Progenitor cell of endocrine pancreas (in vitro differentiated cells): ENCODE measurements around the gene KBTBD3. TPM values are rescaled to one million over a fixed set of nuclear protein-coding genes. Genes with fewer than 3 reads are reported as not detected.

Experiments used
- DNase-seq: peaks from one replicate; pipeline ENCODE4 v3.0.0; 2021; ENCODE audit warnings: low spot score; ENCODE audit not compliant: unreplicated experiment
- H3K27ac Mint-ChIP-seq: 2 replicates; pipeline ENCODE4 v1.8.0; 2021; ENCODE audit warnings: mild to moderate bottlenecking, moderate library complexity, mixed read lengths
- H3K27me3 Mint-ChIP-seq: 2 replicates; pipeline ENCODE4 v1.8.0; 2021; ENCODE audit warnings: mixed read lengths
- H3K36me3 Mint-ChIP-seq: 2 replicates; pipeline ENCODE4 v1.8.0; 2022; ENCODE audit warnings: mixed read lengths; ENCODE audit not compliant: insufficient read depth
- H3K4me1 Mint-ChIP-seq: 2 replicates; pipeline ENCODE4 v1.8.0; 2021; ENCODE audit warnings: low read depth, mixed read lengths
- H3K4me3 Mint-ChIP-seq: 2 replicates; pipeline ENCODE4 v1.8.0; 2021; ENCODE audit warnings: low read depth, mild to moderate bottlenecking, moderate library complexity, mixed read lengths
- H3K9me3 Mint-ChIP-seq: 2 replicates; pipeline ENCODE4 v1.8.0; 2021; ENCODE audit warnings: low read depth, mixed read lengths
- total RNA-seq: library from RNA; stranded (reverse); gene quantifications from 2 replicates; pipeline ENCODE4 v1.2.1, GENCODE V29; 2021
- TF ChIP-seq, protein P1 (sequence below): fragments of 200-600 bp; sonication (generic); IDR thresholded peaks from one replicate; pipeline ENCODE4 v1.5.0; 2021; ENCODE audit warnings: antibody characterized with exemption, mild to moderate bottlenecking; ENCODE audit not compliant: unreplicated experiment

Gene KBTBD3
- total RNA-seq, 1 donor from 2014 or later, result 5.0 TPM

GRCh38 chr11:106086850-106087249, 9.7 kb upstream of the KBTBD3 start:
- Mint-ChIP-seq H3K4me3 (no peak overlapping the region), H3K36me3 (peaks cover 36% of the 10 kb centered on the region), H3K27me3 (no peaks in the 10 kb centered on the region), H3K9me3 (no peaks in the 10 kb centered on the region), H3K4me1 (peaks cover 33% of the 10 kb centered on the region), H3K27ac (peak overlapping the region; percentile 87)
- TF ChIP-seq, protein P1, sequence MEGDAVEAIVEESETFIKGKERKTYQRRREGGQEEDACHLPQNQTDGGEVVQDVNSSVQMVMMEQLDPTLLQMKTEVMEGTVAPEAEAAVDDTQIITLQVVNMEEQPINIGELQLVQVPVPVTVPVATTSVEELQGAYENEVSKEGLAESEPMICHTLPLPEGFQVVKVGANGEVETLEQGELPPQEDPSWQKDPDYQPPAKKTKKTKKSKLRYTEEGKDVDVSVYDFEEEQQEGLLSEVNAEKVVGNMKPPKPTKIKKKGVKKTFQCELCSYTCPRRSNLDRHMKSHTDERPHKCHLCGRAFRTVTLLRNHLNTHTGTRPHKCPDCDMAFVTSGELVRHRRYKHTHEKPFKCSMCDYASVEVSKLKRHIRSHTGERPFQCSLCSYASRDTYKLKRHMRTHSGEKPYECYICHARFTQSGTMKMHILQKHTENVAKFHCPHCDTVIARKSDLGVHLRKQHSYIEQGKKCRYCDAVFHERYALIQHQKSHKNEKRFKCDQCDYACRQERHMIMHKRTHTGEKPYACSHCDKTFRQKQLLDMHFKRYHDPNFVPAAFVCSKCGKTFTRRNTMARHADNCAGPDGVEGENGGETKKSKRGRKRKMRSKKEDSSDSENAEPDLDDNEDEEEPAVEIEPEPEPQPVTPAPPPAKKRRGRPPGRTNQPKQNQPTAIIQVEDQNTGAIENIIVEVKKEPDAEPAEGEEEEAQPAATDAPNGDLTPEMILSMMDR, result no peak
- no peak for DNase-seq

DNA sequence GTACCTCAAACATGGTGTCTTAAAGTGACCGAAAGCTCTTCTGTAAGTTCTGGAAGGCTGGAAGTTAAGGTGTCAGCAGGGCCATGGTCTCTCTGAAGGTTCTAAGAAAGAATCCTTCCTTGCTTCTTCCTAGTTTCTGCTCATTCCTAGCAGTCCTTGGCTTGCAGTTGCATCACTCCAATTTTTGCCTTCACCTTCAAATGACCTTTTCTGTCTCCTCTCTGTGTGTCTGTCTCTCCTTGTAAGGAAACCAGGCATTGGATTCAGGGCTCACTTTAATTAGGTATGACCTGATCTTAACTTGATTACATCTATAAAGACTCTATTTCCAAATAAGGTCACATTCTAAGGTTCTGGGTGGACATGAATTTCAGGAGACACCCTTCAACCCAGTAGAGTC, 9.0 kb upstream of the KBTBD3 start:
- peak overlapping the region; percentile 87 for H3K27ac Mint-ChIP-seq
- H3K9me3 Mint-ChIP-seq, result no peaks in the 10 kb centered on the region
- no peak overlapping the region for H3K4me3 Mint-ChIP-seq
- peaks cover 32% of the 10 kb centered on the region for H3K36me3 Mint-ChIP-seq
- no peak for DNase-seq
- peaks cover 36% of the 10 kb centered on the region for H3K4me1 Mint-ChIP-seq
- no peaks in the 10 kb centered on the region for H3K27me3 Mint-ChIP-seq
- TF ChIP-seq, protein P1, result no peak

DNA sequence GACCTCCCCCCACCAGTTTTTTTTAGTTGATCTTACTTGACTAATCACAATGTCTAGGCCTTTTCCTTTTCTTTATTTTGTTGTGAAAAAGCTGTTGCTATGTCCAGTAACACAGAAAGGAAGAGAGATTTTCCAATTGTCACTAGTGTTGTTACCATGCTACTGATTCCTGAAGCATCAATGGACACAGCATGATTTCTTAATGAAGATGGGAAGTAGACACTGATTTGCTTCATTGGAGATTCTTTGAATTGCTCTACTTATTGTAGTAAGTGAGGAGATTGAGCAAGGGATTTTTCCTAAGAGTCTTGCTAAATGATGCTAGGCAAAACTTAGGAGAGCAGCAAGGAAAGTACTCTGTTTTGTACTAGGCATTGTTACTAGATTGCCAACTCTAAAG, 4.9 kb upstream of the KBTBD3 start:
- peaks cover 35% of the 10 kb centered on the region for H3K36me3 Mint-ChIP-seq
- no peak overlapping the region for H3K27ac Mint-ChIP-seq
- H3K4me1 Mint-ChIP-seq, result peaks cover 35% of the 10 kb centered on the region
- no peaks in the 10 kb centered on the region for H3K27me3 Mint-ChIP-seq
- TF ChIP-seq, protein P1, result no peak
- no peak overlapping the region for H3K4me3 Mint-ChIP-seq
- DNase-seq, result no peak
- no peaks in the 10 kb centered on the region for H3K9me3 Mint-ChIP-seq

DNA sequence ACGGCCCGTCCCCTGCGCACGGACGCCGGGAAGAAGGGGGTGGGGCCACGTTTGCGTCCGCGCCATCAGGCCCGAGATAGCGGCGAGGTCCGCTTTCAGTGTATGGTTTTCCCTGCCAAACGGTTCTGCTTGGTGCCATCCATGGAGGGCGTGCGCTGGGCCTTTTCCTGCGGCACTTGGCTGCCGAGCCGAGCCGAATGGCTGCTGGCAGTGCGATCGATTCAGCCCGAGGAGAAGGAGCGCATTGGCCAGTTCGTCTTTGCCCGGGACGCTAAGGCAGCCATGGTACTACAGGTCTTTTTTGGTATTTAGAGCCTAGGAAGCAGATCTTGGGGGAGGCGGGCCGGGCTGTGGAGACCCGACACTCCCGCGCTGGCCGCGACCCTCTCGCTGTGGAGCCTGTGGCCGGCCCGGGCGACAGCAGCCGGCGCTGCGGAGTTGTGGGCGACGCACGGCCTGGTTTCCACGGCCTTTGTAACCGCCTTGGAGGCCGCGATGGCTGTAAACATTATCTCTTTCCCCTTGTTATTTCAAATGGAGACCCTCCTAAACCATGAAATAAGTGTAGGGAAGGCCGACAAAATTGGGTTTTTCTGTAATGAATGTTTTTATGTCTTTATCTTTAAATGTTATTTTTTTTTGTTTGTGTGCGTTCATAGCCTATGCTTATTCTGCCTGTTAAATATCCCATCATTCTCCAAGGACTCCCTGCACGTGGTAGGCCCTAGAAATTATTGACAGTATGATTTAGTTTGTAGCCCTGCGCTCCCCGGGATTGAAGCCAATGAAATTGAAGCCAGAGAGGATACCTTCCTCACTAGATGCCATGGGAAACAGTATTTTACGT, 685 bp upstream of the KBTBD3 start, which contains the start of gene AASDHPPT:
TSS of gene AASDHPPT (plus strand) at position 54 of the 847 bp plus-strand sequence. CDS start at position 103, 49 bp downstream.
- no peaks in the 10 kb centered on the region for H3K9me3 Mint-ChIP-seq
- no peaks in the 10 kb centered on the region for H3K27me3 Mint-ChIP-seq
- peaks cover 35% of the 10 kb centered on the region for H3K4me1 Mint-ChIP-seq
- no peak for DNase-seq
- peaks cover 14% of the 10 kb centered on the region for H3K36me3 Mint-ChIP-seq
- H3K27ac Mint-ChIP-seq, result peak within 1 kb of the TSS; percentile 100
- peak within 1 kb of the TSS; percentile 96 for H3K4me3 Mint-ChIP-seq
- TF ChIP-seq, protein P1, result no peak

GRCh38 chr11:106076171-106076918, 802 bp downstream of the KBTBD3 start:
- Mint-ChIP-seq H3K36me3 (peaks cover 10% of the 10 kb centered on the region), H3K9me3 (no peaks in the 10 kb centered on the region)

More at GRCh38 chr11:106076171-106076918, 802 bp downstream of the KBTBD3 start:
- Mint-ChIP-seq H3K4me3 (peak overlapping the region; percentile 96), H3K27me3 (no peaks in the 10 kb centered on the region), H3K27ac (peak overlapping the region; percentile 100), H3K4me1 (peaks cover 31% of the 10 kb centered on the region)
- no peak for DNase-seq
- TF ChIP-seq, protein P1, result no peak
